Dendritic cell treated with granulocyte-macrophage colony-stimulating factor and Interleukin-4, amounts not matched to agents 40 ng/mL and 50 ng/mL, for 4 days (primary cell): Measurements from ENCODE around the gene CCDC18.
"Not testable (repeated sequence)": the region's sequence is repeated elsewhere in the genome, so short reads cannot be mapped to it uniquely, and the experiment has no call there.

Experiments
- H3K27ac Mint-ChIP-seq: one replicate; pipeline ENCODE4 v1.8.0; 2022; ENCODE audit warnings: mild to moderate bottlenecking, mixed read lengths
- H3K27me3 Mint-ChIP-seq: one replicate; pipeline ENCODE4 v1.8.0; 2022; ENCODE audit warnings: mild to moderate bottlenecking, mixed read lengths
- H3K36me3 Mint-ChIP-seq: one replicate; pipeline ENCODE4 v1.8.0; 2022; ENCODE audit warnings: low read depth, mixed read lengths
- H3K4me1 Mint-ChIP-seq: one replicate; pipeline ENCODE4 v1.8.0; 2022; ENCODE audit warnings: low read depth, mixed read lengths
- H3K4me3 Mint-ChIP-seq: one replicate; pipeline ENCODE4 v1.8.0; 2022; ENCODE audit warnings: mild to moderate bottlenecking, moderate library complexity, mixed read lengths
- H3K9me3 Mint-ChIP-seq: one replicate; pipeline ENCODE4 v1.8.0; 2022; ENCODE audit warnings: mixed read lengths
- intact Hi-C: fragments of 100-400 bp; cut with micrococcal nuclease; formaldehyde crosslinking; loops from one replicate; pipeline ENCODE4 v1.15.0; 2022

CCDC18 gene

DNA sequence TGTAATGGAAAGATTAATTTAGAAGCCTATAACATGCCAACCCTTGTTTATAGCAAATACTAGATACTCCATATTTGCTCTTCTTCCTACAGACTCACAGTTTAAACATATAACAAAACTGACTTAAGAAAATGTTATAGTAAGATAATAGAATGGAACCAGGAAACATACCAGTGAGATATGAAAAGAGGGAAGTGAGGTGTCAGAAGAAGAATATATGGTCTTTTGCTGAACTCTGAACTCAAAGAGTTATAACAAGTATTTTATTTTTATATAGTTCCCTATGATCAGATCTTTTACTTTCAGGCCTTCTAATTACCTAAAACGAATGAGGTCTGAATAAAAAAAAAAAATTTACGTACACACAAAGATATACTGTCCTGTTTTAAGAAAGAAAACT lies 21.2 kb upstream of the CCDC18 start:
- Mint-ChIP-seq H3K4me1 (peaks cover 24% of the 10 kb centered on the region), H3K27ac (no peak overlapping the region), H3K4me3 (no peak overlapping the region), H3K27me3 (no peaks in the 10 kb centered on the region), H3K9me3 (no peaks in the 10 kb centered on the region), H3K36me3 (peaks cover 73% of the 10 kb centered on the region)
- intact Hi-C loops, result loop anchor here (10.0 kb wide), 1 partner anchor 55 kb away; no protein-coding TSS in a partner anchor

DNA sequence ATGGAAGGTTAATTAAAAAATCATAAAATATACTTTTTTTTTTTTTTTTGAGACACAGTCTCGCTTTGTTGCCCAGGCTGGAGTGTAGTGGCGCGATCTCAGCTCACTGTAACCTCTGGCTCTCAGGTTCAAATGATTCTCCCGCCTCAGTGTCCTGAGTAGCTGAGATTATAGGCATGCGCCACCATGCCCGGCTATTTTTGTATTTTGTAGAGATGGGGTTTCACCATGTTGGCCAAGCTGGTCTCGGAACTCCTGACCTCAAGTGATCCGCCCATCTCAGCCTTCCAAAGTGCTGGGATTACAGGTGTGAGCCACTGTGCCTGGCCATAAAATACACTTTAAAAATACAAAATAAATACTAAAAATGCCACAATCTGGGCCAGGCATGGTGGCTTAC lies 17.2 kb upstream of the CCDC18 start:
- Mint-ChIP-seq H3K4me1 (peaks cover 49% of the 10 kb centered on the region), H3K36me3 (peaks cover 70% of the 10 kb centered on the region), H3K9me3 (peaks cover 11% of the 10 kb centered on the region)
- H3K4me3 Mint-ChIP-seq, H3K27ac Mint-ChIP-seq, intact Hi-C loops, H3K27me3 Mint-ChIP-seq: not testable (repeated sequence)

DNA sequence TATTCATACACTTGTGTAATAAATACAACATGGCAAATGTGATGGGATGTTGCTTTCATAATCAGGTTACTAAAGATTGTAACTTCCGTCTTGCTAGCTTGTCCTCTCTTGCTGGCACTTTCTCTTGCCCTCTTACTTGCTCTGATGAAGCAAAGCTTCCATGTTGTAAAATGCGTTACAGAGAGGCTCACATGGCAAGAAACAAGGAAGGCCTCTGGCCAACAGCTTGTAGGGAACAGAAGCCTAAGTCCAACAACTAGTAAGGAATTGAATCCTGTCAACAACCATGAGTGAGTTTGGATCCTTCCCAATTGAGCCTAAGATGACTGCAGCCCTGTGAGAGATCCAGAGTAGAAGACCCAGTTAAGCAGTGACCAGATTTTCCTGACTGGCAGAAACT lies 15.7 kb upstream of the CCDC18 start:
- Mint-ChIP-seq H3K4me3 (no peak overlapping the region), H3K27ac (no peak overlapping the region), H3K27me3 (no peaks in the 10 kb centered on the region), H3K9me3 (peaks cover 15% of the 10 kb centered on the region), H3K36me3 (peaks cover 70% of the 10 kb centered on the region), H3K4me1 (peaks cover 58% of the 10 kb centered on the region)
- intact Hi-C loops, result no loop called here

DNA sequence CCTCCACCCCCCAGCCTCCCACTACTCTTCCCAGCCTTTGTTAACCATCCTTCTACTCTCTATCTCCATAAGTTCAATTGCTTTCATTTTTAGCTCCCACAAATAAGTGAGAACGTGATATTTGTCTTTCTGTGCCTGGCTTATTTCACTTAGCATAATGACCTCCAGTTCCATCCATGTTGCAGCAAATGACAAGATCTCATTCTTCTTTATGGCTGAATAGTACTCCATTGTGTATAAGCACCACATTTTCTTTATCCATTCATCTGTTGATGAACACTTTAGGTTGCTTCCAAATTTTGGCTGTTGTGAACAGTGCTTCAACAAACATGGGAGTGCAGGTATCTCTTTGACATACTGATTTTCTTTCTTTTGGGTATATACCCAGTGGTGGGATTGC lies 14.6 kb upstream of the CCDC18 start:
- H3K4me1 Mint-ChIP-seq, result peaks cover 60% of the 10 kb centered on the region

GRCh38 chr1:93167006-93167405 lies 13.5 kb upstream of the CCDC18 start:
- intact Hi-C loops, result no loop called here
- peaks cover 15% of the 10 kb centered on the region for H3K9me3 Mint-ChIP-seq
- H3K27me3 Mint-ChIP-seq, result no peaks in the 10 kb centered on the region
- no peak overlapping the region for H3K4me3 Mint-ChIP-seq
- peaks cover 74% of the 10 kb centered on the region for H3K36me3 Mint-ChIP-seq
- H3K4me1 Mint-ChIP-seq, result peaks cover 63% of the 10 kb centered on the region
- no peak overlapping the region for H3K27ac Mint-ChIP-seq

More for the DNA sequence above, 14.6 kb upstream of the CCDC18 start:
- Mint-ChIP-seq H3K36me3 (peaks cover 78% of the 10 kb centered on the region), H3K9me3 (peaks cover 15% of the 10 kb centered on the region)
- H3K27ac Mint-ChIP-seq, H3K27me3 Mint-ChIP-seq, intact Hi-C loops, H3K4me3 Mint-ChIP-seq: not testable (repeated sequence)

GRCh38 chr1:93170141-93170678 lies 10.3 kb upstream of the CCDC18 start:
- intact Hi-C loops, H3K4me3 Mint-ChIP-seq, H3K27me3 Mint-ChIP-seq, H3K27ac Mint-ChIP-seq: not testable (repeated sequence)
- H3K9me3 Mint-ChIP-seq, result peaks cover 15% of the 10 kb centered on the region
- H3K36me3 Mint-ChIP-seq, result peaks cover 68% of the 10 kb centered on the region
- peaks cover 69% of the 10 kb centered on the region for H3K4me1 Mint-ChIP-seq

- H3K27ac Mint-ChIP-seq, result peak overlapping the region; percentile 69
- intact Hi-C loops, result no loop called here
- H3K9me3 Mint-ChIP-seq, result peaks cover 15% of the 10 kb centered on the region
- H3K36me3 Mint-ChIP-seq, result peaks cover 68% of the 10 kb centered on the region
- no peaks in the 10 kb centered on the region for H3K27me3 Mint-ChIP-seq
- peak overlapping the region; percentile 63 for H3K4me3 Mint-ChIP-seq
- peaks cover 70% of the 10 kb centered on the region for H3K4me1 Mint-ChIP-seq
Observed at GRCh38 chr1:93171549-93172034, 8.9 kb upstream of the CCDC18 start.

- H3K9me3 Mint-ChIP-seq, result peaks cover 9% of the 10 kb centered on the region
- H3K27ac Mint-ChIP-seq, result no peak overlapping the region
- peaks cover 59% of the 10 kb centered on the region for H3K4me1 Mint-ChIP-seq
- H3K27me3 Mint-ChIP-seq, result no peaks in the 10 kb centered on the region
- peaks cover 59% of the 10 kb centered on the region for H3K36me3 Mint-ChIP-seq
- intact Hi-C loops, result no loop called here
- no peak overlapping the region for H3K4me3 Mint-ChIP-seq
Observed at GRCh38 chr1:93172778-93173177, 7.7 kb upstream of the CCDC18 start.

- H3K36me3 Mint-ChIP-seq, result peaks cover 52% of the 10 kb centered on the region
- H3K4me3 Mint-ChIP-seq, H3K27me3 Mint-ChIP-seq, H3K9me3 Mint-ChIP-seq, H3K27ac Mint-ChIP-seq, intact Hi-C loops: not testable (repeated sequence)
- peaks cover 59% of the 10 kb centered on the region for H3K4me1 Mint-ChIP-seq
Observed at GRCh38 chr1:93174638-93175037, 5.9 kb upstream of the CCDC18 start.

DNA sequence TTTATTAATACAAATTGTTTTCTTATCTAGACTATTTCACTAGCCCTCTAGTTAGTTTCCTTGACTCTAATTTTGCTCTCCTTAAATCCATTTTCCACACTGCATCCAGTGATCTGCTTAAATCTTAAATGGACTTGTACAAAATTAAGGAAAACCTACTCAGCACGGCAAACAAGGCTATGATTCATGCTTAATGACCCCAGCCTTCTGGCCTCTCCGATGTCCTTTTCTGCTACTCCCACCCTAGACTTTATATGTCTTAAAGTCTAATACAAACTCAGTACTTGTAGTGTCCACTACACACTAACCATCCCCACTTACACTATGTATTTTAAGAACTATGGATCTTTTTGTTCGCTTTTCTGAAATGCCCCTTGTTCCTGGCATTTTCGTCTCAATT lies 2.5 kb upstream of the CCDC18 start:
- peaks cover 44% of the 10 kb centered on the region for H3K36me3 Mint-ChIP-seq
- H3K27me3 Mint-ChIP-seq, result no peaks in the 10 kb centered on the region
- peak overlapping the region; percentile 95 for H3K4me3 Mint-ChIP-seq
- peak overlapping the region; percentile 100 for H3K27ac Mint-ChIP-seq
- H3K4me1 Mint-ChIP-seq, result peaks cover 53% of the 10 kb centered on the region
- H3K9me3 Mint-ChIP-seq, result no peaks in the 10 kb centered on the region
- intact Hi-C loops, result no loop called here

- H3K27me3 Mint-ChIP-seq, result no peaks in the 10 kb centered on the region
- H3K4me1 Mint-ChIP-seq, result peaks cover 49% of the 10 kb centered on the region
Observed at GRCh38 chr1:93178418-93178817, 2.1 kb upstream of the CCDC18 start.

GRCh38 chr1:93179886-93180722 lies 420 bp upstream of the CCDC18 start, which contains the start of gene TMED5:
TMED5 (minus strand) TSS chr1:93180413; CDS start chr1:93180242, 171 bp downstream.
- peaks cover 47% of the 10 kb centered on the region for H3K4me1 Mint-ChIP-seq
- peak within 1 kb of the TSS; percentile 95 for H3K4me3 Mint-ChIP-seq
- H3K27me3 Mint-ChIP-seq, result no peaks in the 10 kb centered on the region
- intact Hi-C loops, result loop anchor here (1.0 to 5.0 kb wide), 2 partner anchors 101 to 167 kb away; partner anchors contain the start of genes DR1 and MTF2
- peaks cover 37% of the 10 kb centered on the region for H3K36me3 Mint-ChIP-seq
- H3K9me3 Mint-ChIP-seq, result no peaks in the 10 kb centered on the region
- peak within 1 kb of the TSS; percentile 100 for H3K27ac Mint-ChIP-seq

More at GRCh38 chr1:93178418-93178817, 2.1 kb upstream of the CCDC18 start:
- Mint-ChIP-seq H3K36me3 (peaks cover 44% of the 10 kb centered on the region), H3K27ac (peak overlapping the region; percentile 100), H3K9me3 (no peaks in the 10 kb centered on the region), H3K4me3 (peak overlapping the region; percentile 95)
- intact Hi-C loops, result no loop called here

DNA sequence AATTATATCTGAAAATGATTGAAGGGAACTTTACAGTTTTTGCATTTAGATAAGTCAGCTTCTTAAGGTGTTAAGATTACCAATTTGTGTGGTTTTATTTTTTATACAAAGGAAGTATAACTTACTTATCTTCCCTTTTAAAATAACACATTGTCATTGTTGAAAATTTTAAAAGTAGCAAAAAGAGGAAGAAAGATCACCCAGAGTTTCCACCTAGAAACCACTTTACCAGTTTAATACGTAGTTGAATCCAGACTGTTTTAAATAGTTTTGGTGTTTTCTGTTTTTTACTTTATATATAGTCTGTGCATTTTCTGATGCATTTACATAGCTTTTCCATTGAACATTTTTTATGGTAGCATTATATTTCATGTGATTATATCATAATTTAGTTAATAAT lies 6.1 kb downstream of the CCDC18 start:
- Mint-ChIP-seq H3K27me3 (no peaks in the 10 kb centered on the region), H3K4me3 (no peak overlapping the region), H3K9me3 (no peaks in the 10 kb centered on the region), H3K4me1 (peaks cover 39% of the 10 kb centered on the region), H3K36me3 (peaks cover 17% of the 10 kb centered on the region), H3K27ac (no peak overlapping the region)
- intact Hi-C loops, result no loop called here

GRCh38 chr1:93190432-93190831 lies 9.9 kb downstream of the CCDC18 start:
- intact Hi-C loops, result no loop called here
- Mint-ChIP-seq H3K9me3 (no peaks in the 10 kb centered on the region), H3K4me1 (peaks cover 23% of the 10 kb centered on the region), H3K27ac (peak overlapping the region; percentile 56), H3K27me3 (no peaks in the 10 kb centered on the region), H3K4me3 (no peak overlapping the region), H3K36me3 (peaks cover 25% of the 10 kb centered on the region)
